ENCODE measurements around the gene ESRRB.

- TF ChIP-seq CTCF (IDR thresholded peaks at IDR 0.05) (no peak), POLR2A (IDR thresholded peaks at IDR 0.05) (no peak), EP300 (IDR thresholded peaks at IDR 0.05; ENCODE audit: low read depth) (no peak), POLR2AphosphoS5 (IDR thresholded peaks at IDR 0.05) (no peak)
Observed at GRCh38 chr14:76424359-76424758, 48.4 kb downstream of the ESRRB start.

All from transverse colon (tissue), 4 donors.